HepG2 (cell line): ENCODE data around the gene MYRFL. TPM values are rescaled to one million over a fixed set of nuclear protein-coding genes. Genes with fewer than 3 reads are reported as not detected.

ENCODE experiments used
- ATAC-seq: fragments of 200-7000 bp; cut with Tn5 transposase; 3 replicates; pipeline ENCODE4 v1.9.1; 2020; ENCODE audit warnings: mild to moderate bottlenecking, moderate library complexity
- BruUV-seq: library from RNA; stranded (reverse); fragments of 400-500 nt; replicated peaks from 2 replicates; lab custom pipeline; 2021; lab: Mats Ljungman, UMichigan
- CTCF ChIA-PET: fragments of 300-600 bp; formaldehyde crosslinking; extraction: SDS; loops from one replicate; lab custom pipeline; 2021; ENCODE audit warnings: low total read pairs, inconsistent platforms, low intra/inter-chr PET ratio; lab: Yijun Ruan, JAX
- POLR2A ChIA-PET: fragments of 350-600 bp; sonication (Branson Sonifier 250); formaldehyde crosslinking; loops from one replicate; lab custom pipeline; 2020; ENCODE audit warnings: antibody characterized with exemption, inconsistent platforms; lab: Yijun Ruan, JAX
- DNase-seq: peaks from one replicate; pipeline ENCODE4 v3.0.0-alpha.2; 2015; ENCODE audit warnings: low spot score
- FAIRE-seq: peaks from 3 replicates; lab custom pipeline; 2011; peaks lifted over from hg19 to GRCh38; lab: Jason Lieb, UNC
- H2AFZ ChIP-seq: one replicate; pipeline ENCODE4 v1.6.1; 2011; ENCODE audit warnings: low read length, inconsistent platforms
- H3K27ac ChIP-seq: fragments of 300-600 bp; 3 replicates; pipeline ENCODE4 v1.8.0; 2011; ENCODE audit warnings: mixed run types, mild to moderate bottlenecking, mixed read lengths, low read length, inconsistent platforms; ENCODE audit not compliant: insufficient read depth; ENCODE audit errors: extremely low read length
- H3K27me3 ChIP-seq, 2 experiments: fragments of 200-600 bp in 1 of 2; 2 replicates in 1 of 2; 3 replicates in 1 of 2; pipeline versions ENCODE4 v1.6.0 to v1.8.0; 2011; ENCODE audit warnings: low read length in 2 of 2, mild to moderate bottlenecking in 2 of 2, moderate library complexity in 2 of 2, inconsistent platforms in 1 of 2; ENCODE audit not compliant: insufficient read depth in 2 of 2, control insufficient read depth in 1 of 2
- H3K36me3 ChIP-seq, 2 experiments: fragments of 200-600 bp in 1 of 2; replicated peaks in 1 of 2; 2 replicates in 1 of 2; 3 replicates in 1 of 2; pipeline versions ENCODE4 v1.5.1 to v1.8.0; 2011; ENCODE audit warnings: low read length in 2 of 2, inconsistent platforms in 1 of 2; ENCODE audit not compliant: insufficient read depth in 2 of 2, control insufficient read depth in 1 of 2
- H3K4me1 ChIP-seq: 2 replicates; pipeline ENCODE4 v1.5.1; 2012; ENCODE audit warnings: low read length, inconsistent platforms; ENCODE audit not compliant: insufficient read depth
- H3K4me2 ChIP-seq: 2 replicates; pipeline ENCODE4 v1.6.0; 2011; ENCODE audit warnings: low read depth, low read length, inconsistent platforms
- H3K4me3 ChIP-seq, 3 experiments: fragments of 200-600 bp in 1 of 3; sonication (generic), shearing (Covaris generic) in 1 of 3; replicated peaks in 1 of 3; 2 replicates each; pipeline ENCODE4 v1.5.1; 2011 to 2016; ENCODE audit warnings: low read length in 3 of 3, inconsistent platforms in 2 of 3, low read depth in 2 of 3, mild to moderate bottlenecking in 2 of 3, control low read depth in 1 of 3, mixed read lengths in 1 of 3; ENCODE audit not compliant: insufficient read depth in 1 of 3
- H3K79me2 ChIP-seq: one replicate; pipeline ENCODE4 v1.6.1; 2011; ENCODE audit warnings: low read length, inconsistent platforms; ENCODE audit not compliant: insufficient read depth
- H3K9ac ChIP-seq: 2 replicates; pipeline ENCODE4 v1.6.0; 2011; ENCODE audit warnings: mild to moderate bottlenecking, low read depth, low read length, inconsistent platforms; ENCODE audit not compliant: insufficient read depth
- H3K9me3 ChIP-seq: 2 replicates; pipeline ENCODE4 v1.5.1; 2012; ENCODE audit warnings: mild to moderate bottlenecking, low read length
- H4K20me1 ChIP-seq: 2 replicates; pipeline ENCODE4 v1.6.0; 2011; ENCODE audit warnings: inconsistent platforms, mild to moderate bottlenecking, low read length, moderate library complexity; ENCODE audit not compliant: insufficient read depth
- EEA1 ChIP-seq: sonication (generic); formaldehyde crosslinking; IDR thresholded peaks from 2 replicates; pipeline ENCODE4 v1.5.1; 2020; ENCODE audit warnings: mild to moderate bottlenecking, missing genetic modification reagents, borderline replicate concordance
- NFE2 ChIP-seq: sonication (generic); formaldehyde crosslinking; IDR thresholded peaks from 2 replicates; pipeline ENCODE4 v1.4.0; 2020; ENCODE audit warnings: missing genetic modification reagents
- XBP1 ChIP-seq: sonication (generic); formaldehyde crosslinking; IDR thresholded peaks from 2 replicates; pipeline ENCODE4 v1.5.0; 2020; ENCODE audit warnings: missing genetic modification reagents
- WGBS: methylation state at CpG from one replicate; pipeline ENCODE4 v1.1.6; 2017; ENCODE audit warnings: low lambda C conversion rate; 5-methylcytosine and 5-hydroxymethylcytosine counted together
- in situ Hi-C: cut with HindIII; loops from 2 replicates; pipeline ENCODE4 v1.10.0; 2017; ENCODE audit warnings: low pct_unique_long_range_greater_than_20kb; ENCODE audit not compliant: extremely low pct_ligation_motif_present
- intact Hi-C: fragments of 100-400 bp; cut with micrococcal nuclease; formaldehyde crosslinking; loops from one replicate; pipeline ENCODE4 v1.10.0; 2022; ENCODE audit not compliant: unreplicated experiment
- polyA plus RNA-seq, 8 experiments: library from polyadenylated mRNA; depleted of rRNA in 3 of 8; stranded (reverse) in 7 of 8; unstranded in 1 of 8; fragments of >200 nt; fragmentation: Illumina TruSeq in 4 of 8; extraction: Trizol in 4 of 8; gene quantifications; 2 replicates each; pipeline versions ENCODE4 v1.2.1 to v1.2.3, GENCODE V29; 2011 to 2016; ENCODE audit warnings: low read depth in 4 of 8, missing spikeins in 1 of 8, mixed read lengths in 1 of 8; ENCODE audit not compliant: insufficient read depth in 1 of 8
- total RNA-seq, 5 experiments: library from RNA; depleted of rRNA; stranded (reverse); fragments of >200 nt; fragmentation: Illumina TruSeq; extraction: Trizol; gene quantifications; 2 replicates each; pipeline ENCODE4 v1.2.3, GENCODE V29; 2016; ENCODE audit warnings: low read depth in 1 of 5
- TF ChIP-seq, protein P1 (sequence below): sonication (generic); formaldehyde crosslinking; conservative IDR thresholded peaks from 2 replicates; pipeline ENCODE4 v1.4.0; 2020; ENCODE audit warnings: mild to moderate bottlenecking, missing genetic modification reagents, moderate library complexity

Gene MYRFL
- total and polyA plus RNA-seq, 2 of the 13 experiments (the other 11 are each of a cell fraction or from before 2014, with no cell fraction given), result 0.09 to 0.11 TPM

GRCh38 chr12:69949311-69950002, 124.4 kb downstream of the MYRFL start:
- Histone ChIP-seq H3K4me1 (no peaks in the 10 kb centered on the region), H3K4me2 (no peak overlapping the region), H3K9ac (no peak overlapping the region), H3K27me3 (no peaks in the 10 kb centered on the region), H3K79me2 (no peaks in the 10 kb centered on the region), H2AFZ (no peak overlapping the region), H3K27ac (no peak overlapping the region), H4K20me1 (no peaks in the 10 kb centered on the region), H3K36me3 (no peaks in the 10 kb centered on the region), H3K4me3 (no peak overlapping the region), H3K9me3 (no peaks in the 10 kb centered on the region)
- CTCF ChIA-PET, result no interaction called here
- POLR2A ChIA-PET, result no interaction called here
- intact Hi-C loops (no loop called here), in situ Hi-C loops (no loop called here)
- no peak for FAIRE-seq
- WGBS, result 80% methylated on average over 6 of the region's 6 CpGs
- TF ChIP-seq EEA1 (no peak), XBP1 (no peak)
- TF ChIP-seq, protein P1, sequence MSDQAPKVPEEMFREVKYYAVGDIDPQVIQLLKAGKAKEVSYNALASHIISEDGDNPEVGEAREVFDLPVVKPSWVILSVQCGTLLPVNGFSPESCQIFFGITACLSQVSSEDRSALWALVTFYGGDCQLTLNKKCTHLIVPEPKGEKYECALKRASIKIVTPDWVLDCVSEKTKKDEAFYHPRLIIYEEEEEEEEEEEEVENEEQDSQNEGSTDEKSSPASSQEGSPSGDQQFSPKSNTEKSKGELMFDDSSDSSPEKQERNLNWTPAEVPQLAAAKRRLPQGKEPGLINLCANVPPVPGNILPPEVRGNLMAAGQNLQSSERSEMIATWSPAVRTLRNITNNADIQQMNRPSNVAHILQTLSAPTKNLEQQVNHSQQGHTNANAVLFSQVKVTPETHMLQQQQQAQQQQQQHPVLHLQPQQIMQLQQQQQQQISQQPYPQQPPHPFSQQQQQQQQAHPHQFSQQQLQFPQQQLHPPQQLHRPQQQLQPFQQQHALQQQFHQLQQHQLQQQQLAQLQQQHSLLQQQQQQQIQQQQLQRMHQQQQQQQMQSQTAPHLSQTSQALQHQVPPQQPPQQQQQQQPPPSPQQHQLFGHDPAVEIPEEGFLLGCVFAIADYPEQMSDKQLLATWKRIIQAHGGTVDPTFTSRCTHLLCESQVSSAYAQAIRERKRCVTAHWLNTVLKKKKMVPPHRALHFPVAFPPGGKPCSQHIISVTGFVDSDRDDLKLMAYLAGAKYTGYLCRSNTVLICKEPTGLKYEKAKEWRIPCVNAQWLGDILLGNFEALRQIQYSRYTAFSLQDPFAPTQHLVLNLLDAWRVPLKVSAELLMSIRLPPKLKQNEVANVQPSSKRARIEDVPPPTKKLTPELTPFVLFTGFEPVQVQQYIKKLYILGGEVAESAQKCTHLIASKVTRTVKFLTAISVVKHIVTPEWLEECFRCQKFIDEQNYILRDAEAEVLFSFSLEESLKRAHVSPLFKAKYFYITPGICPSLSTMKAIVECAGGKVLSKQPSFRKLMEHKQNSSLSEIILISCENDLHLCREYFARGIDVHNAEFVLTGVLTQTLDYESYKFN, result no peak
- no peak for DNase-seq
- BruUV-seq, result no TSS peak
- no peak for ATAC-seq

GRCh38 chr12:69951108-69951507, 126.1 kb downstream of the MYRFL start:
- H3K9me3 ChIP-seq, result no peaks in the 10 kb centered on the region
- no TSS peak for BruUV-seq
- CTCF ChIA-PET, result no interaction called here
- no peaks in the 10 kb centered on the region for H3K27me3 ChIP-seq
- intact Hi-C loops (no loop called here), in situ Hi-C loops (no loop called here)
- no peaks in the 10 kb centered on the region for H3K4me1 ChIP-seq
- H3K27ac ChIP-seq, result no peak overlapping the region
- no peak for FAIRE-seq
- ATAC-seq, result no peak
- H4K20me1 ChIP-seq, result no peaks in the 10 kb centered on the region
- H3K4me2 ChIP-seq, result no peak overlapping the region
- TF ChIP-seq NFE2 (CRISPR knock-in tag), result no peak
- H3K36me3 ChIP-seq, result no peaks in the 10 kb centered on the region
- no peak for DNase-seq
- 6% methylated on average over 3 of the region's 5 CpGs for WGBS
- H2AFZ ChIP-seq, result no peak overlapping the region
- no peak overlapping the region for H3K9ac ChIP-seq
- H3K79me2 ChIP-seq, result no peaks in the 10 kb centered on the region
- POLR2A ChIA-PET, result no interaction called here
- H3K4me3 ChIP-seq, result no peak overlapping the region
